Islet precursor cell (in vitro differentiated cells): ENCODE measurements around the gene ROBO3.

Experiments
- DNase-seq: peaks from one replicate; pipeline ENCODE4 v3.0.0-alpha.2; 2018

Gene ROBO3

DNA sequence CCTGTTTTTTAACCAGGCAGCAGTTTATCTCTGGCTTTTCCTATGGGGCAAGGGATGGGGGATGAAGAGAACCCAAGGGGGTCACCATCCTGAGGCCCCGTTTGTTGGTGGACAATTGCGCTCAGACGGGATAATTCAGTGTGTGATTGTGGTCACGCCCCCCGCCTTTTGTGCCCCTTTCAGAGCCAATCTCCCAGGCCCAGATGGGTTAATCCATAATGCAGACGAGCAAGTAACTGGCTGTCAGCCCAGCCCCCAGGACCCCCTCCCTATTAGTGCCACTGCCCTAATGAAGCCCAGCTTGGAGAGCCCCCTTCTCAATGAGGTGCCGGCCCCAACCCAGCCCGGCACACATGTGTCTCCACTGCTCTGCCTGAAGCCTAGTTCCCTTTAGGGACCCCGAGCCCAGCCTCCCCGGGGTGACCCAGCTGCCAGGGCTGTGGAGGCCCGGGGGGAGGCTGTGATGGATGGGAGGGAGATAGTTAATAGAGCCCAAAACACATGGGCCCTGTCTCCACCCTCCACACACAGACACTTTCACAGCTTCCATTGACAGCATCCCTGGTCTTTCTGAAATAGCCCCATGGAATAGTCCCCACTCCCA lies 19.1 kb upstream of the ROBO3 start:
- no peak for DNase-seq

DNA sequence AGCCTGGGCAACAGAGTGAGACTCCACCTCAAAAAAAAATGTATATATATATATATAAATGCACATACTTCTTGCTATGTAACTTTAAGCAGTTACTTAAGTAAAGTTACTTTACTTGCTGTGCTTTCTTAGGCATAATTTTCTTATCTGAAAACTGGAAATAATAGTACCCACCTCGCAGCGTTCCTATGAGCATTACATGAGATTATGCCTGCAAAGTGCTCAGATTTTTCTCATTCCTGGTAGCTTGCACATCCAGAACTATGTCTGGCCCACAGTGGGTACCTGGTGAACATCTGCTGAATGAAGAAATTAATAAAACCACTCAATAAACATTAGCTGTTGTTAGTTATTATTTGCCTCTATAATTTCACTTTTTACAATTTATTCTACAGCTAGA lies 6.1 kb upstream of the ROBO3 start:
- no peak for DNase-seq

DNA sequence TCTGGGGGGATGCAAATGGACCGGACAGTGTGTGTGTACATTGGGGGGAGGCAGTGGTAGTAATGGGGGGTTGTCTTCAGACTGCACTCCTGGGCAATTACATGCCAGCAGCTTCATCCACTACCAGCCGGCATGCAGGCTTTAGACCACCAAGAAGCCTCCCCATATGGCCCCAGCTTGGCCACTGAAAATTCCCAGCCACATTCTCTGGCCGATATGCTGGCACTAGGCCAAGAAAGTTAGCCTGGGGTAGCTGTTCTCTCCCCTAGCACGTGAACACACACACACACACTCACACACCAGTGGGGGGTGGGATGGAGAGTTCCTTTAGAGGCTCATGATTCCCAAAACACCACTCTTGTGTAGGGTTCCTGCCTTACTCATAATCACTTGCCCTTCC lies 3.6 kb upstream of the ROBO3 start:
- peak; percentile 18 for DNase-seq

DNA sequence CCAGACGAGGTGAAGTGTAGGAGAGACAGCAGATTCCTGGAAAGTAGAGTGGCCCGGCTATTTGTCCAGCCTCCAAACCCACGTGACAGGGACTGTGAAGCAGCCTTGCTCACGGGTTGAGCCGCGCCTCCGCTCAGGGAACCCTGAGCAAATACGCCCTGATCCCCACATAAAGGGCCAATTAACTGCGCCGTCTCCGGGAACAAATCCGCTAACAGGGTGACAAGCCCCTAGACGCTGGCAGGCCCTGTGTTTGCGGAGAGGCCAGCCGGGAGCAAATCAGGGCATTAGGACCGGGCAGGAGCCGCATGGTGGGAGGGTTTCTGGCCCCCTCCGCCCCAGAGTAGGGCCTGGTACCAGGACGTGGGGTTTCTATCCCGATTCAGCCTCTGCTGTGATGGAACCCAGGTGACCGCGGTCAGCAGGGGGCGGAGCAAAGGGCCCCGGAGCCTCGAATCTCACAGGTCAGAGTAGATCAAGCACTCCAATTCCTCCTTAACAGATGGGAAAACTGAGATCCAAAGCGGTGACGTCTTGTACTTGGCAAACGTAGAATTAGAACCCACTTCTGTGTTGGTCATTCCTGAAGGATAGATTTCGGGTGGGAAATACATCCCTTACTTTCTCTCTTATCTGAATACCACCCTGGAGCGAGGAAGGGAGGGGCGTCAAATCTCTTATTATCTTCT lies 2.0 kb upstream of the ROBO3 start:
- DNase-seq, result peak; percentile 59

DNA sequence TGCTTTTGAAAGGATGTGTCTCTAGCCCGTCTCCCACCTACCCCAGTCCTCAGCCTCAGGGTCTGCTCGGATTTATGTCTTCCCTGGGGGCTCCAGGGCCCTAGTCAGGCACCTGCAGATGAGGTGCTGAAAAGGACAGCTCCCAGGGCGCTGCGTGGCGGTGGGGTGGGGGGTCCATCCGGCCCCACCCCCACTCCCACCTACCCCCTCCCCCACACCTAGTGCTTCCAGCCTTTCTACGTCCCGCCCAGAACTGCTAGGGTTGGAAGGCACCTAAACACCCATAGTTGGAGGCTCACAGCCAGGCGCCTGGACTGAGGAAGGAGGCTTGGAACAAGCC lies 1.4 kb upstream of the ROBO3 start:
- DNase-seq, result peak; percentile 55

DNA sequence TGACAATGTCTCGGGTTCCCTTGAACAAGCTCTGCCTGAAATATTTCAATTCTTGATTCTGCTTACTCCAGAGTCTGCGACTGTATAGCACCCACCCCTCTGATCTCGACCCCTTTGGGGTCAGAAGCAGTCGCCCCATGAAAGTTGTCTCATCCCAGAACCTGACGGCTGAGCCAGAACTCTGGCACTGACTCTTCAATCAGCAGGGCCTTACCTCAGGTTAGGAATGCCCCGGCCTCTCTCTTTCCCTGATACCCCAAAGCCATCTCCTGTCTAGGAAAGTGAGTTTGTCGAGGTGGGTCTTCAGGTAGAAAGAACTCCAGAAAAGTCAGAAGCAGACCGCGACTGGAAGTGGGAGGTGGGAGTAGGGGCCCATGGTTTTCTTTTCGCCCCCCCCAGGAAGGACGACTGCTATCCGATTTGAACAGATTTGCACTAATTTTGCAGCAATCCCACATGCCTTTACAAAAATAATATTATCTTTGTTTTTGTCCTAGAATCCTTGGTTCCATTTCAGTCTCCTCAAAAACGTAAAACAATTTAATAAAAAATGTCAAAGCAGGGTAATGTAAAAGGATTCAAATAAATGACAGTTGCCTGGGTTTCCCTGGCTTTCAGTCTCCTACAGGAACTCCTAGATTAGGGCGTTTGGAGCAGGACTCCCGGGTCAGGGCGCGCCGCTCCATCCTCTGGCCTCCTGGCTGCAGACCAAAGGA lies 898 bp upstream of the ROBO3 start:
- DNase-seq, result no peak

DNA sequence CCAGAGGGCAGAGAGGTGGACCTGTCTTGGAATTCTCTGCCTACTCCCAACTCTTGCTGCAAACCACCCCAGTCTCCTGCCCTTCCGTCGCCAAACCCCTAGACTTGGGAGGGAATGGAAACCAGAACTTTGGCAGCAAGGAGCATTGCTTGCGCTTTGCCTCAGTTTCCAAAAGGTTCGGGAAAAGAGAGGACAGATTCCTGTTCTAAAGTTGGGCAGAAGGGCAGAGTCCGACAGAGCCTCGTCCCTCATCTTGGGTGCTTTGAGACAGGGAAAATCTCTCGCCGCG lies 396 bp upstream of the ROBO3 start:
- no peak for DNase-seq

DNA sequence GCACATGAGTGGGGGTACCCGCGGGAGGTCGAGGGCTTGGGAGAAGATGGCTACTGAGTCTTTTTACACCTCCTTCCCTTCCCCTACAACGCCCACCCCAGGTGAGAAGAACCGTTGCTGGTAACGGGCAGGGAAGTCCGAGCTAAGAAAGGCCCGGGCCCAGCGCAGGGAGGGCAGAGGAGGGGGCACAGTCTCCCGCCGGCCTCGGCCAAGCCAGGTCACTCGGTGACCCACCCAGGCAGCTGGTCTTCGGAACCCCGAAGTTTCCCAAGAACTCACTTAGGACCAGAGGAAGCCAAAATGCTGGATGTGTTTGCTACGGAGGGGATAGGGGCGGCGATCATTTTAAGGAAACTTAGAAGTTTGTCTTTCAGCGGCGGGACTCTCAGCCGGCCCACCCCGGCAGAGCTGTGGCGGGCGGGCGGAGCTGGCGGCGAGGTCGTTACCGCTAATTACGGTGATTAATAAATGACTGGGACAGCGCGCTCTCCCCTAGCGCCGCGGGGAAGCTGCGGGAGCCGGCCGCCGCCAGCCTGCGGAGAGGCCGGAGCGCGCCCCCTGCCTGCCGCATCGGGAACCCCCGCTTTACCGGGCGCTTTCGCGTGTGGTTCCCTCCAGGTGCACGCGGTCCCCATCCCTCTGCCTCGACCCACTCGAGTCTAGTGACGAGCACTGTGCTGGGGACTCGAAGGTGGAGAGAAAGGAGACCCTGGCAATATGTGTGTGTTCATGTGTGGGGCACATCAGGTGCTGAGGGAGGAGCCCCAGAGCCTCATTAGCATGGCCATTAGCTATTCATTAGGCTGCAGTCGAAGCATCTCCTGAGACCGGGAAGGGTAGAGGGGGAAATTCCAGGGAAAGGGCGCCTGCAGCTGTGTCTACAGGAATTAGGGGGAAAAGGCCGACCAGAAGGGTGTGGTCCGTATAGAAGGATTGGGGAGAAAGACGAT lies 945 bp downstream of the ROBO3 start:
- DNase-seq, result peak; percentile 66

DNA sequence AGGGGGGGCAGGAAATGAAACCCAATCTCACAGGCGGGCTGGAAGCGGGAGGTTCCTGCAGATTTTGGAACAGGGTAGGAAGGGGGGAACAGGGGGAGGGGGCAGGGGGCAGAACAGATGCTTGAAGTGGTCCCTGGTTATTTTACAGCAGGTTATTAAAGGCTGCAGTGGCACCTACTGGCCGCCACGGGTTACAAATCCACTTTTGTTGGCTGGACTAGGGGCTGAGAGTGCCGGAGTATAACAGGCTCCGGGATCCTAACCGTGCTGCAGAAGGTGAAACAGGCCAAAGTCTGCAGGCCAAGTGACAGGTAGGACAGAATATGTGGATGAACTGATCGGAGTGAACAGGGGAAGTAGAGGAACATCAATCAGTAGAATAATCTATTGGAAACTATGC lies 2.5 kb downstream of the ROBO3 start:
- peak; percentile 72 for DNase-seq

DNA sequence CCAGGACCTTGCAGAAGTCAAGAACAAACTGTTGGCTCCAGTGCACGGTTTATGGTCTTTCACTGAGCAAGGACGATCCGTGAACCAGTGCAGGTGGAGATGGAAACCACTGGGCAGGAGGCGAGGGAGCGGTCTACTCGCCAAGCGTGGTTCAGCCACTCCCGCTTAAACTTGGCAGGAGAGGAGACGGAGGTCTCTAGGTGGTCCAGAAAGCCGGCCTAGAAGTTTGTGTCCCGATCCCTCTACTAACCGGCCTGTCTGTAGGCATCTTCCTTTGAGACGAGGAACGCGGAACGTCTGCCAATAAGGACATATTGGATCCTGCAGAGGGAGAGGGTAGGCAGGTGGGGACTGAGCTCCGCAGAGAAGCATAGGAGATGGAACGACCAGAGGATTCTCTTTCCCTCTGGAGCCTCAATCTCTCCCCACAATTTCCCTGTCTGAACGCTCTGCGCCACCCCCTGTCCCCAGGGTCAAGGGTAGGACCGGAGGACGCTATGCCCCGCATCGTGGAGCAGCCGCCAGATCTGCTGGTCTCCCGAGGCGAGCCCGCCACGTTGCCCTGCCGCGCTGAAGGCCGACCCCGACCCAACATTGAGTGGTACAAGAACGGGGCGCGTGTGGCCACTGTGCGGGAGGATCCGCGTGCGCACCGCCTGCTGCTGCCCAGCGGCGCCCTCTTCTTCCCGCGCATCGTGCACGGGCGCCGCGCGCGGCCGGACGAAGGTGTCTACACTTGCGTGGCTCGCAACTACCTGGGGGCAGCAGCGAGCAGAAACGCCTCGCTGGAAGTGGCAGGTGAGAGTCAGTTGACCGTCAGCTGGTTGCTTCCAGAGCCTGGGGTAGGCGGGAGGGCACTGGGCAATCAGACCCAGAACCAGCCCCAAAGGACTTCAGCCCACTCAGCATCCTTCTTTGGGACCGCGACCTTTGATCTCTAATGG lies 3.4 kb downstream of the ROBO3 start:
- no peak for DNase-seq

DNA sequence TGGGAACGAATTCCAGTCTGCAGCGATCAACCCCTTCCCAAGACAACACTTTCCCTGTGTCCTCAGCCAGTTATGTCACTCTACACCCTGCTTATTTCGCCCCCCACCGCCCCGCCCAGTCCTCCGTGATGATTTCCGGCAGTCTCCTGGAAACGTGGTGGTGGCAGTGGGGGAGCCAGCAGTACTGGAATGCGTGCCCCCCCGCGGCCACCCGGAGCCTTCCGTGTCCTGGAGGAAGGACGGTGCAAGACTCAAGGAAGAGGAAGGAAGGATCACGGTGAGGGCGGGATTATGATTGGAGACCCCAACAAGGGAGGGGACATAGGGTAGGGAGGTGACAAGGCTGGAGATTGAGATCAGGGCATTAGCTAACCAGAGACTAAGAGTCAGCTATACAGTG lies 4.1 kb downstream of the ROBO3 start:
- DNase-seq, result no peak

DNA sequence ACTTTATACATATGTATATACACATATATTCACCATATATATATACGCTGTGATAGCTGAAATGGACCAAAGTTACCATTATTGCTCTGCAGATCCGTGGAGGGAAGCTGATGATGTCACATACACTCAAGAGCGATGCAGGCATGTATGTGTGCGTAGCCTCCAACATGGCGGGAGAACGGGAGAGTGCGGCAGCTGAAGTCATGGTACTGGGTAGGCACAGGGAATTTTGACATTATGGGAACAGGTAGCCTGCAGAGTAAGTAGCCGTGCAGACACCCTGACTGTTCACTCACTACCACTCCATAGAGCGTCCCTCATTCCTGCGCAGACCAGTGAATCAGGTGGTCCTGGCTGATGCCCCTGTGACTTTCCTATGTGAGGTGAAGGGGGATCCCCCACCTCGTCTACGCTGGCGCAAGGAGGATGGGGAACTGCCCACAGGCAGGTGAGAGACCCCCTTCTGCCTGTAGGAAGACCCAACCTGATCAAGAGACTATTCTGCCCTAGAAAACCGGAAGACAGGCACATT lies 4.7 kb downstream of the ROBO3 start:
- DNase-seq, result no peak

DNA sequence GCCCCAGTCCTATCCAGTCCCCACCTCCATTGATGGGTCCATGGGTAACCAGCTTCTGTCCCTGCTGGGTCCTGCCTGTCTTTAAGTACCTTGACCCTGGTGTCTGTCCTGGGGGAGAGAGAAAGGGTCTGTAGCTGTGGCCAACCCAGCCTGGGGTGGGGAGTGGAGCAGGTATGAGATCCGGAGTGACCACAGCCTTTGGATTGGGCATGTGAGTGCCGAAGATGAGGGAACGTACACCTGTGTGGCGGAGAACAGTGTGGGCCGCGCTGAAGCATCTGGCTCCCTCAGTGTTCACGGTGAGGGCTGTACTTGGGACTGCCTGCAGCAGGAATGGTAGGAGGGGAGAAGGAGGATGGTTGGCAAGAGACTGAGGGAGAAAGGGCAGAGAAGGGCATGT lies 5.2 kb downstream of the ROBO3 start:
- no peak for DNase-seq

DNA sequence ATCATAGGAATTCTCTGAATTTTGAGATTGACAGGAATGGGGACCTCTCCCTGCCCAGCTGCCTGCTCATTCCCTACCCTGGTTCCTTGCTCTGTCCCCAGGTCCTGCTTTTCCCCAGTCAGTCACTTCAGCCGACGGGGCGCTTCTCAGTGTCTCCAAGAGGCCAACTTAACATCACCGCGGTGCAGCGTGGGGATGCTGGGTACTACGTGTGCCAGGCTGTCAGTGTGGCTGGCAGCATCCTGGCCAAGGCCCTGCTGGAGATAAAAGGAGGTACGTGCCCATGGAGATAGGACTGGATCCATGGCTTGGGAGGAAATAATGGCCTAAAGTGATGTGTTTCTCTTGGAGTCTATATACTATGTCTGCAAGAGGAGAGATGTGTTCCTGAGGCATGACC lies 7.0 kb downstream of the ROBO3 start:
- DNase-seq, result no peak

DNA sequence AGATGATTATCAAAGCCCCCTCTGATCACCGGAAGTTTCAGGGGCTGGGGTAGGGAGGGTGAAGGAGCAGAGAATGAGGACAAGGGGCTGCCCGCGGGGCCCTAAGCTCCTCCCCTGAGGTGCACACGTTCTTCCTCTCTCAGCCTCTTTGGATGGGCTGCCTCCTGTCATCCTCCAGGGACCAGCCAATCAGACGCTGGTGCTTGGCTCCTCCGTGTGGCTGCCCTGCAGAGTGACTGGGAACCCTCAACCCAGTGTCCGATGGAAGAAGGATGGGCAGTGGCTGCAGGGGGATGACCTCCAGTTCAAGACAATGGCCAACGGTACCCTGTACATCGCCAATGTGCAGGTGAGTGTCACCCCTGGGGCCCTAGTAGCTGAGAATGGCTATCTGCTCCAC lies 7.5 kb downstream of the ROBO3 start:
- no peak for DNase-seq

DNA sequence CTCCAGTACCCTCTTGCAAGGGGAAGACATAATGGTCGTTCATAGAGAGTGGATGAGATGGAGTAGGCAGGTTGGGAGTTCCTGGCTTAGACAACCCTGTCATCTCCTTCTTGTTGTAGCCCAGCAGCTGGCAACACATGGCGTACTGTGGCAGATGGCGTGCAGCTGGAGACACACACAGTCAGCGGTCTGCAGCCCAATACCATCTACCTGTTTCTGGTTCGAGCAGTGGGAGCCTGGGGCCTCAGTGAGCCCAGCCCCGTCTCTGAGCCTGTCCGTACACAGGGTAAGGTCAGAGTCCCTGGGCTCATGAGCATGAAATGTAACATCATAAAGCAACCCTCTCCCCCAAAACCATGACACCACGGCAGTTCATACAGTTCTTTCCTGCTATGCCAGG lies 8.7 kb downstream of the ROBO3 start:
- no peak for DNase-seq

DNA sequence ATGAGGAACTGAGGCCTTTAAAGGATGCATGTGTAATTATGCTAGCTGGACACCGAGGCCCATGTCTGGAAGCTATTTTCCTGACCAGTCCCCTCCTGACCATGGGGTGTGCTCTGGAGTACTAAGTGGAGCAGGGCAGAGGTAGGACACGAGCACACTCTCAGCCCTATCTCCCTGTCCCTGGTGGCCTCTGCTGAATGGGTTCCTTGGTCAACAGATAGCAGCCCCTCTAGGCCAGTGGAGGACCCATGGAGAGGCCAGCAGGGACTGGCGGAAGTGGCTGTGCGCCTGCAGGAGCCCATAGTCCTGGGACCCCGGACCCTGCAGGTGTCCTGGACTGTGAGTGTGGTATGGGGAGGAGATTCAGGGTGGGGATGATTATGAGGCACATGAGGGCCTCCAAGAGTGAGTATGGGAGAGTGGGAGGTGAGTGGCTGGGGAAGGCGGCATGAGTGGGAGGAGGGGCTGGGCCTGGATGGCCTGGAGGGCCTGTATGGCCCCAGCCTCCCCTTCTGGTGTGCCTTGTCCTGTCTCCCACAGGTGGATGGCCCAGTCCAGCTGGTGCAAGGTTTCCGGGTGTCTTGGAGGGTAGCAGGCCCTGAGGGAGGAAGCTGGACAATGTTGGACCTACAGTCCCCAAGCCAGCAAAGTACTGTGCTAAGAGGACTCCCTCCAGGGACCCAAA lies 9.5 kb downstream of the ROBO3 start:
- DNase-seq, result no peak

DNA sequence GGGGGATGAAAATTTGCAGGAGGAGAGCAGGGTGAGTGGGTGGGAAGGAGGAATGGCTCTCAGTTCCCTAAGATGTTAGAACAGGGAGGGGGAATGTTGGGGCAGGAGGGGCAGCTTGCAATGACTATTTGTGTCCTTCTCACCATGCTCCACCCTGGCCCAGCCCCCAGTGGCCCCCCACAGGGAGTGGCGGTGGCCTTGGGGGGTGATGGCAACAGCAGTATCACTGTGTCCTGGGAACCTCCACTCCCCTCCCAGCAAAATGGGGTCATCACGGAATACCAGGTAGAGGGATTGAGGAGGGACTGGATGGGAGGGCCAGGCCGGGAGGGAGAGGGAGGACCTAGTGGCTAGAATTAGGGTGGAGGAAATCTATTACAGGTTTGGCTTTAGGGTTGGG lies 10.2 kb downstream of the ROBO3 start:
- no peak for DNase-seq

DNA sequence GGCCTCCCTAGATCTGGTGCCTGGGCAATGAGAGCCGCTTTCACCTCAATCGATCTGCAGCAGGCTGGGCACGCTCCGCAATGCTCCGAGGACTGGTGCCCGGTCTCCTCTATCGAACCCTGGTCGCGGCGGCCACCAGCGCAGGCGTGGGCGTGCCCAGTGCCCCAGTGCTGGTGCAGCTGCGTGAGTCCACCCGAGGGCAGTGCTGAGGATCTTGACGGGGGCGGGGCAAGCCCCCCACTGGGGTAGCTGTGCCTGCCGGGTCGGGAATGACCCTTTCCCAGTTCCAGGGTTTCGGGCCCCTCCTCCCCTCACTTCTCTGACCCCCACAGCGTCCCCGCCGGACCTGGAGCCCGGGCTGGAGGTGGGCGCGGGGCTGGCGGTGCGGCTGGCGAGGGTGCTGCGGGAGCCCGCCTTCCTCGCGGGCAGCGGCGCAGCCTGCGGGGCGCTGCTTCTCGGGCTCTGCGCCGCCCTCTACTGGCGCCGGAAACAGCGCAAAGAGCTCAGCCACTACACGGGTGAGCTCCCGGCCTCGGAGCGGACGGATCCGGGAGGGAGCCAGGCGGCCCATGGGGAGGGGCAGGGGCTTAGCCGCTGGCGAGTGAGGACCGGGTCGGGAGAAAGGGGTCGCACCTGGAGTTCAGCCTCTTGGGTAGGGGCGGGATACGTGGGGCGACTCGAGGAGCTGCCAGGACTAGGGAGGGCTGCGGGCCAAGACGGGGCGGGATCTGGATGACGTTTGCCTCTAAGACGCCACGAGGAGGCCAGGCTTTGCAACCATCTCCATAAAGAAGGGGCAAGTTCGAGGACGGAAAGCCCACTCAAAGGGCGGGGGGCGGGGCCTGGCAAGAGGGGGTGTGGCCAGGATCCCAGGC lies 10.9 kb downstream of the ROBO3 start:
- DNase-seq, result peak; percentile 97

DNA sequence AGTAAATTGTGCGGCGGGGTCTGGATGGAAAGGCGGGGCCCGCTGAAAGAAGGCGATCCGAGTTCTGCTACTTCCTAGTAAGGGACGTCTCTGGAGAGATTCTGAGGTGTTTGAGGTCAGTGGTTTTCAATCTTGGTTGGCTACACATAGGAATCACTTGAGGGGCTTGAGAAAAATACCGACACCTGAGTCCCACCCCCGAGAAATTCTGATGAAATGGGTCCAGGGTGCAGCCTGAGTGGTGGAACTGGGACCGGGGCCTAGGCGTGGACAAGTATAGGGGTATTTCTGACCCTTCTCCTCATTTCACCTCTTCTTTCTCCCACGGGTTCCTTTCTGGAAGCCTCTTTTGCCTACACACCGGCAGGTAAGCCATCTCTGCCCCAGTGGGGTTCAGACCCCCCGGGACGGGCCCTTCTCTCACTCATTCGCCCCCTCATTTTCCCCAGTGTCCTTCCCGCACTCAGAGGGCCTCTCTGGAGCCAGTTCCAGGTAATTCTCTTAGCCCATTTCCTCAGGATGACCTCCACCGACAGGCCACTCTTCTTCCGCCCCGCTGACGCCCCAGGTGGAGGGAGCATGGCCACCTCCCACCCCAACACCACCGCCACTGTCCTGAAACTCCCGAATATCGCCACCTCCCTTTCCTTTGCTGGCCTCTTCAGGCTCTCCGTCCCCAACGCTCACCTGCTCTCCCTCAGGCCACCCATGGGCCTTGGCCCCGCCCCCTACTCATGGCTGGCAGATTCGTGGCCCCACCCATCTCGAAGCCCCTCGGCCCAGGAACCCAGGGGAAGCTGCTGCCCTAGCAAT lies 11.8 kb downstream of the ROBO3 start:
- no peak for DNase-seq
